IMR-90 (cell line): ENCODE data around the gene PSME4. TPM values are rescaled to one million over a fixed set of nuclear protein-coding genes. Genes with fewer than 3 reads are reported as not detected.

Source experiments
- ATAC-seq: fragments of 200-7000 bp; cut with Tn5 transposase; 2 replicates; pipeline ENCODE4 v1.9.1; 2020; ENCODE audit warnings: low read depth, mild to moderate bottlenecking, moderate library complexity
- BruUV-seq: library from RNA; stranded (reverse); fragments of 400-500 nt; replicated peaks from 2 replicates; lab custom pipeline; 2021; lab: Mats Ljungman, UMichigan
- CTCF ChIA-PET: fragments of 300-600 bp; formaldehyde crosslinking; extraction: SDS; loops from one replicate; lab custom pipeline; 2021; ENCODE audit warnings: antibody characterized with exemption; lab: Yijun Ruan, JAX
- POLR2A ChIA-PET: fragments of 300-600 bp; sonication (Branson Sonifier 250); formaldehyde crosslinking; loops from one replicate; lab custom pipeline; 2022; ENCODE audit warnings: antibody characterized with exemption; ENCODE audit not compliant: unreplicated experiment; lab: Charles Lee
- DNase-seq: peaks from one replicate; pipeline ENCODE4 v3.0.0; 2013
- H2AFZ ChIP-seq: replicated peaks from 2 replicates; pipeline ENCODE3; 2013; ENCODE audit warnings: low read length, mild to moderate bottlenecking; ENCODE audit not compliant: poor library complexity
- H2AK5ac ChIP-seq: 2 replicates; pipeline ENCODE4 v1.6.1; 2013; ENCODE audit warnings: low read depth, low read length, inconsistent platforms
- H2AK9ac ChIP-seq: replicated peaks from 2 replicates; pipeline ENCODE3; 2013; ENCODE audit warnings: mild to moderate bottlenecking, low read depth, low read length, moderate library complexity; ENCODE audit not compliant: poor library complexity
- H2BK120ac ChIP-seq: 2 replicates; pipeline ENCODE4 v1.6.1; 2013; ENCODE audit warnings: low read depth, low read length, inconsistent platforms
- H2BK15ac ChIP-seq: 3 replicates; pipeline ENCODE4 v1.6.1; 2013; ENCODE audit warnings: low read depth, low read length, inconsistent platforms
- H2BK20ac ChIP-seq: 2 replicates; pipeline ENCODE4 v1.6.1; 2013; ENCODE audit warnings: low read depth, mild to moderate bottlenecking, inconsistent platforms, low read length, moderate library complexity
- H2BK5ac ChIP-seq: 2 replicates; pipeline ENCODE4 v1.6.1; 2013; ENCODE audit warnings: mild to moderate bottlenecking, low read depth, low read length, inconsistent platforms; ENCODE audit not compliant: poor library complexity, severe bottlenecking
- H3K14ac ChIP-seq: replicated peaks from 2 replicates; pipeline ENCODE4 v1.6.1; 2013; ENCODE audit warnings: low read depth, low read length, inconsistent platforms
- H3K18ac ChIP-seq: 2 replicates; pipeline ENCODE4 v1.6.1; 2013; ENCODE audit warnings: low read depth, low read length, control low read depth
- H3K23ac ChIP-seq: 2 replicates; pipeline ENCODE4 v1.6.1; 2013; ENCODE audit warnings: low read depth, low read length, inconsistent platforms
- H3K27ac ChIP-seq: 2 replicates; pipeline ENCODE4 v1.5.1; 2013; ENCODE audit warnings: mild to moderate bottlenecking, control low read depth, low read length; ENCODE audit not compliant: insufficient read depth
- H3K27me3 ChIP-seq: 2 replicates; pipeline ENCODE4 v1.6.1; 2013; ENCODE audit warnings: low read length; ENCODE audit not compliant: control insufficient read depth, insufficient read depth
- H3K36me3 ChIP-seq: 2 replicates; pipeline ENCODE4 v1.6.1; 2013; ENCODE audit warnings: low read length, mixed read lengths; ENCODE audit not compliant: control insufficient read depth, insufficient read depth
- H3K4ac ChIP-seq: 2 replicates; pipeline ENCODE4 v1.6.1; 2013; ENCODE audit warnings: low read depth, low read length, inconsistent platforms
- H3K4me1 ChIP-seq: 2 replicates; pipeline ENCODE4 v1.6.1; 2013; ENCODE audit warnings: low read length, mixed read lengths; ENCODE audit not compliant: control insufficient read depth, insufficient read depth
- H3K4me2 ChIP-seq: 2 replicates; pipeline ENCODE4 v1.6.1; 2013; ENCODE audit warnings: low read depth, mild to moderate bottlenecking, control low read depth, low read length, moderate library complexity
- H3K4me3 ChIP-seq: 2 replicates; pipeline ENCODE4 v1.5.1; 2013; ENCODE audit warnings: low read depth, mild to moderate bottlenecking, control low read depth, low read length, moderate library complexity; ENCODE audit not compliant: insufficient read depth
- H3K56ac ChIP-seq: 2 replicates; pipeline ENCODE4 v1.6.1; 2013; ENCODE audit warnings: low read length, inconsistent platforms; ENCODE audit not compliant: insufficient read depth; ENCODE audit errors: extremely low read depth
- H3K79me1 ChIP-seq, 2 experiments: 2 replicates each; pipeline ENCODE4 v1.6.1; 2013; ENCODE audit warnings: low read length in 2 of 2, inconsistent platforms in 1 of 2, low read depth in 1 of 2
- H3K9ac ChIP-seq: 2 replicates; pipeline ENCODE4 v1.6.1; 2013; ENCODE audit warnings: low read depth, low read length, control low read depth
- H3K9me1 ChIP-seq: 2 replicates; pipeline ENCODE4 v1.6.1; 2013; ENCODE audit warnings: low read length, inconsistent platforms; ENCODE audit not compliant: insufficient read depth
- H3K9me3 ChIP-seq: 2 replicates; pipeline ENCODE4 v1.6.1; 2013; ENCODE audit warnings: low read length; ENCODE audit not compliant: control insufficient read depth, insufficient read depth
- H4K20me1 ChIP-seq: 2 replicates; pipeline ENCODE4 v1.6.1; 2013; ENCODE audit warnings: low read length, inconsistent platforms; ENCODE audit not compliant: insufficient read depth
- H4K5ac ChIP-seq: 2 replicates; pipeline ENCODE4 v1.6.1; 2013; ENCODE audit warnings: mild to moderate bottlenecking, low read depth, low read length, control low read depth
- H4K8ac ChIP-seq, 2 experiments: 2 replicates each; pipeline ENCODE4 v1.6.1; 2013; ENCODE audit warnings: low read depth in 2 of 2, low read length in 2 of 2, control low read depth in 1 of 2, inconsistent platforms in 1 of 2
- H4K91ac ChIP-seq: 2 replicates; pipeline ENCODE4 v1.6.1; 2013; ENCODE audit warnings: low read depth, low read length, inconsistent platforms; ENCODE audit not compliant: insufficient read depth
- CEBPB ChIP-seq: IDR thresholded peaks from 2 replicates; pipeline ENCODE4 v1.6.1; 2012; ENCODE audit warnings: low read depth, low read length, improper control_type of control experiment
- CHD1 ChIP-seq: IDR thresholded peaks from 2 replicates; pipeline ENCODE4 v1.6.1; 2012; ENCODE audit warnings: low read depth, low read length, improper control_type of control experiment
- FOS ChIP-seq: fragments of 150-350 bp; IDR thresholded peaks from 2 replicates; pipeline ENCODE4 v1.6.1; 2016; ENCODE audit warnings: low read depth, low read length
- MAFK ChIP-seq: IDR thresholded peaks from 2 replicates; pipeline ENCODE4 v1.6.1; 2012; ENCODE audit warnings: low read depth, low read length, improper control_type of control experiment
- MAZ ChIP-seq: IDR thresholded peaks from 2 replicates; pipeline ENCODE4 v1.6.1; 2012; ENCODE audit warnings: low read depth, mild to moderate bottlenecking, low read length, improper control_type of control experiment, moderate library complexity, borderline replicate concordance
- NFE2L2 ChIP-seq: fragments of 150-350 bp; IDR thresholded peaks from 2 replicates; pipeline ENCODE4 v1.6.1; 2016; ENCODE audit warnings: low read depth, mild to moderate bottlenecking, low read length
- POLR2A ChIP-seq: IDR thresholded peaks from 2 replicates; pipeline ENCODE4 v1.6.1; 2012; ENCODE audit warnings: mild to moderate bottlenecking, low read depth, low read length
- RAD21 ChIP-seq: IDR thresholded peaks from 2 replicates; pipeline ENCODE4 v1.6.1; 2012; ENCODE audit warnings: low read length, improper control_type of control experiment
- RCOR1 ChIP-seq: IDR thresholded peaks from 2 replicates; pipeline ENCODE4 v1.6.1; 2012; ENCODE audit warnings: mild to moderate bottlenecking, low read length, improper control_type of control experiment; ENCODE audit not compliant: insufficient replicate concordance
- RFX5 ChIP-seq: IDR thresholded peaks from 2 replicates; pipeline ENCODE4 v1.8.0; 2012; ENCODE audit warnings: low read depth, mild to moderate bottlenecking, low read length, moderate library complexity
- WGBS, 2 experiments: methylation state at CpG; one replicate each; pipeline versions ENCODE4 v1.1.5 to v1.1.7; 2013; ENCODE audit warnings: missing lambda C conversion rate in 2 of 2; ENCODE audit not compliant: insufficient read length in 1 of 2; ENCODE audit errors: extremely low coverage in 2 of 2; 5-methylcytosine and 5-hydroxymethylcytosine counted together
- dilution Hi-C: fragments of 300-500 bp; cut with HindIII; formaldehyde crosslinking; loops from one replicate; pipeline ENCODE4 v1.14.3; 2018; ENCODE audit warnings: low sequenced_read_pairs; ENCODE audit not compliant: unreplicated experiment
- in situ Hi-C: fragments of 300-500 bp; cut with MboI; formaldehyde crosslinking; loops from 3 replicates; pipeline ENCODE4 v1.14.3; 2019; ENCODE audit warnings: low sequenced_read_pairs, inconsistent platforms, mixed read lengths
- intact Hi-C: fragments of 100-400 bp; cut with micrococcal nuclease; formaldehyde crosslinking; loops from 2 replicates; pipeline ENCODE4 v1.10.0; 2022
- polyA plus RNA-seq, 3 experiments: library from polyadenylated mRNA; depleted of rRNA; stranded (reverse); fragments of >200 nt; gene quantifications; 2 replicates each; pipeline ENCODE4 v1.2.3, GENCODE V29; 2012; ENCODE audit warnings: low replicate concordance in 1 of 3
- total RNA-seq: library from RNA; depleted of rRNA; stranded (reverse); fragments of >200 nt; gene quantifications from 2 replicates; pipeline ENCODE4 v1.2.3, GENCODE V29; 2012
- TF ChIP-seq, protein P1 (sequence below): conservative IDR thresholded peaks from 2 replicates; pipeline ENCODE4 v1.5.1; 2012; ENCODE audit warnings: mild to moderate bottlenecking, low read depth, low read length, improper control_type of control experiment
- TF ChIP-seq, protein P2 (sequence below): fragments of 150-350 bp; IDR thresholded peaks from 2 replicates; pipeline ENCODE4 v1.6.1; 2016; ENCODE audit warnings: low read depth, mild to moderate bottlenecking, low read length, moderate library complexity, borderline replicate concordance

Gene PSME4
- total and polyA plus RNA-seq, 2 of the 4 experiments (the other 2 are of a cell fraction): 28.2 to 61.3 TPM

DNA sequence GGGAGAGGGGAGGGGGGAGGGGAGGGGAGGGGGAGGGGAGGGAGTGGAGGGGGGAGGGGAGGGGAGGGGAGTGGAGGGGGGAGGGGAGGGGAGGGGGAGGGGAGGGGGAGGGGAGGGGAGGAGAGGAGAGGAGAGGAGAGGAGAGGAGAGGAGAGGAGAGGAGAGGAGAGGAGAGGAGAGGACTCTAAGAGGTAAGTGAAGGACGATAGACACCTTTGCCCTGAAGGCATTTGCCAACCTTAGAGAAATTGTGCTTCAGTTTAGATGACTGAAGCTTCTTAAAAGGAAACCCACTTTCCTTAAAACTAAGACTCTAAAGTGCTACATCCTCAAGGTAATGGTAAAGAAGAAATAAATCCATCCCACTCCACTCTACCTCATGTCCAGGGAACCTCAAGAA lies 130.2 kb downstream of the PSME4 start:
- H3K9ac ChIP-seq: no peak overlapping the region
- no peak for DNase-seq
- no peak overlapping the region for H2BK120ac ChIP-seq
- TF ChIP-seq POLR2A: no peak
- no peak for TF ChIP-seq RFX5
- TF ChIP-seq CHD1: no peak
- no peak for TF ChIP-seq FOS
- TF ChIP-seq, protein P1, sequence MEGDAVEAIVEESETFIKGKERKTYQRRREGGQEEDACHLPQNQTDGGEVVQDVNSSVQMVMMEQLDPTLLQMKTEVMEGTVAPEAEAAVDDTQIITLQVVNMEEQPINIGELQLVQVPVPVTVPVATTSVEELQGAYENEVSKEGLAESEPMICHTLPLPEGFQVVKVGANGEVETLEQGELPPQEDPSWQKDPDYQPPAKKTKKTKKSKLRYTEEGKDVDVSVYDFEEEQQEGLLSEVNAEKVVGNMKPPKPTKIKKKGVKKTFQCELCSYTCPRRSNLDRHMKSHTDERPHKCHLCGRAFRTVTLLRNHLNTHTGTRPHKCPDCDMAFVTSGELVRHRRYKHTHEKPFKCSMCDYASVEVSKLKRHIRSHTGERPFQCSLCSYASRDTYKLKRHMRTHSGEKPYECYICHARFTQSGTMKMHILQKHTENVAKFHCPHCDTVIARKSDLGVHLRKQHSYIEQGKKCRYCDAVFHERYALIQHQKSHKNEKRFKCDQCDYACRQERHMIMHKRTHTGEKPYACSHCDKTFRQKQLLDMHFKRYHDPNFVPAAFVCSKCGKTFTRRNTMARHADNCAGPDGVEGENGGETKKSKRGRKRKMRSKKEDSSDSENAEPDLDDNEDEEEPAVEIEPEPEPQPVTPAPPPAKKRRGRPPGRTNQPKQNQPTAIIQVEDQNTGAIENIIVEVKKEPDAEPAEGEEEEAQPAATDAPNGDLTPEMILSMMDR: no peak
- TF ChIP-seq NFE2L2: no peak
- TF ChIP-seq MAFK: no peak
- TF ChIP-seq RCOR1: no peak
- no peak for TF ChIP-seq RAD21
- no peak for TF ChIP-seq CEBPB
- TF ChIP-seq MAZ: no peak
- TF ChIP-seq, protein P2, sequence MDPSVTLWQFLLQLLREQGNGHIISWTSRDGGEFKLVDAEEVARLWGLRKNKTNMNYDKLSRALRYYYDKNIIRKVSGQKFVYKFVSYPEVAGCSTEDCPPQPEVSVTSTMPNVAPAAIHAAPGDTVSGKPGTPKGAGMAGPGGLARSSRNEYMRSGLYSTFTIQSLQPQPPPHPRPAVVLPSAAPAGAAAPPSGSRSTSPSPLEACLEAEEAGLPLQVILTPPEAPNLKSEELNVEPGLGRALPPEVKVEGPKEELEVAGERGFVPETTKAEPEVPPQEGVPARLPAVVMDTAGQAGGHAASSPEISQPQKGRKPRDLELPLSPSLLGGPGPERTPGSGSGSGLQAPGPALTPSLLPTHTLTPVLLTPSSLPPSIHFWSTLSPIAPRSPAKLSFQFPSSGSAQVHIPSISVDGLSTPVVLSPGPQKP: no peak
- no peak overlapping the region for H3K4me3 ChIP-seq
- no peak overlapping the region for H3K23ac ChIP-seq
- H3K9me1 ChIP-seq: no peaks in the 10 kb centered on the region
- H3K4me2 ChIP-seq: no peak overlapping the region
- no peaks in the 10 kb centered on the region for H4K20me1 ChIP-seq
- in situ Hi-C loops: no loop called here
- H3K79me1 ChIP-seq: no peaks in the 10 kb centered on the region
- H3K9me3 ChIP-seq: peaks cover 2% of the 10 kb centered on the region
- dilution Hi-C loops: no loop called here
- no peak overlapping the region for H3K14ac ChIP-seq
- no peak overlapping the region for H2BK15ac ChIP-seq
- H2AFZ ChIP-seq: no peak overlapping the region
- no peak for ATAC-seq
- no peak overlapping the region for H2AK9ac ChIP-seq
- no CpG with 5 or more reads among the region's 1 CpG for WGBS, 2 experiments
- H3K27ac ChIP-seq: no peak overlapping the region
- ChIA-PET POLR2A (no interaction called here), CTCF (no interaction called here)
- no peak overlapping the region for H2BK20ac ChIP-seq
- H3K18ac ChIP-seq: no peak overlapping the region
- H2BK5ac ChIP-seq: no peak overlapping the region
- intact Hi-C loops: no loop called here
- H3K27me3 ChIP-seq: no peaks in the 10 kb centered on the region
- no TSS peak for BruUV-seq
- H3K4me1 ChIP-seq: no peaks in the 10 kb centered on the region
- no peak overlapping the region for H2AK5ac ChIP-seq
- no peak overlapping the region for H4K5ac ChIP-seq
- no peak overlapping the region for H4K91ac ChIP-seq
- H4K8ac ChIP-seq: no peak overlapping the region
- no peak overlapping the region for H3K56ac ChIP-seq
- no peak overlapping the region for H3K4ac ChIP-seq
- H3K36me3 ChIP-seq: peaks cover 2% of the 10 kb centered on the region; the same call in 1 of the 2 replicates
